ENCODE measurements around the gene TLN1. TPM values are rescaled to one million over a fixed set of nuclear protein-coding genes. Genes with fewer than 3 reads are reported as not detected.
A peak's percentile ranks its signal among the peaks of the same experiment; 100 is the strongest.

TLN1 gene
- total RNA-seq, 1 experiment from 2014 or later = 195 TPM

DNA sequence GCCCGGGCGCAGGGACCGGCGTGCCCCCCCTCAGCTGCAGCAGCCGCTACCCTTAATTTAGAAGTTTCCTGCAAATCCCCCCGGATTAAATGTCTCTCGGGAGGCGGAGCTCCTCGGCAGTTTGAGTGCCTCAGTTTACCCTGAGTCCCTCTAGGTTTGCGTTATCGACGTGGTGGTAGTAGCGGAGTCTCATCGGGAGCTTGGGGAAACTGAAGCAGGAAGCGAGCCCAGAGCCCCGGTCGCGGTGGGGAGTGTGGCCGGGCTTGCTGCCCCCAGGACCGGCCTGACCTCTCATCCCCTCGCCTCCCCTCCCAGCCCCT lies 41.7 kb downstream of the TLN1 start:
- no peak for DNase-seq (ENCODE audit: low spot score)
- in situ Hi-C loops (cut with HindIII; ENCODE audit: low sequenced_read_pairs) = no loop called here

DNA sequence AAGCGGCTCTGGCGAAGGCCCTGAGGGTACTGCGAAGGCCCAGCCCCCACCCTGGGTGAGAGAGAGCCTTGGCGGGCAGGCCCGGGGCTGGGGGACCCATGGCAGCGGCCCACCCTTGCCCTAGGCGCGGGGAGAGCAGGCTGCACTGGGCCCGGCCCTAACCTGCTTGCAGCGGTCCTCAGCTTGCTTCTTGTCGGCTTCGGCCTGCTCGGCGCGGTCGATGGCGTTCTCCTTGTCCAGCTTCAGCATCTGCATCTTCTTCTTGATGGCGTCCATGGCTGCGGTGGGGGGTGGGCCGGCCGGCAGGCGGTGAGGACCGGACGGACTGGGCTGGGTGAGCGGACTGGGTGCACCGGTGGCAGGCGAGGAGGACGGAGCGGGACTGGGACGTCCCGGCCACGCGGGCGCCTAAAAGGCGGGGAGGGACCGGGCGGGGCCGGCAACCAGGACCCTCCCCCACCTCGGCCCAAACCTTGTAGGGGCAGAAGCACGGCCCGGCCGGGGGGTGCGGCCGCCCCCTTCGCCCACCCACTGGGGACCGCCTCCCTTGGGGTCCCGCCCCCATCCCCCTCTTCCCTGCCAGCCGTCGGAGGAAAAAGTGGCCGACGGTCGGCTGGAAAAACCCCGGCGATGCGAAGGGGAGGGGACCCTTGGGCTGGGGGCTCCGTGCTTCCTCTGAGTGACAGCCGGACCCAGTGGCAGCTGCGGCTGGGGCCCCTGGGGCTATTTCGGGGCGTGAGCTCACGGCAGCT lies 42.3 kb downstream of the TLN1 start, which contains the start of gene TPM2:
TSS of gene TPM2 (minus strand) at position 384 of the 752 bp plus-strand sequence. CDS start at position 276, 108 bp downstream.
- no peak for DNase-seq (ENCODE audit: low spot score)
- in situ Hi-C loops (cut with HindIII; ENCODE audit: low sequenced_read_pairs) = no loop called here

GRCh38 chr9:35688558-35689541 lies 43.1 kb downstream of the TLN1 start:
- in situ Hi-C loops (cut with HindIII; ENCODE audit: low sequenced_read_pairs) = no loop called here
- no peak for DNase-seq (ENCODE audit: low spot score)

GRCh38 chr9:35687972-35688557 lies 43.9 kb downstream of the TLN1 start:
- in situ Hi-C loops (cut with HindIII; ENCODE audit: low sequenced_read_pairs) = no loop called here
- DNase-seq (ENCODE audit: low spot score) = no peak

DNA sequence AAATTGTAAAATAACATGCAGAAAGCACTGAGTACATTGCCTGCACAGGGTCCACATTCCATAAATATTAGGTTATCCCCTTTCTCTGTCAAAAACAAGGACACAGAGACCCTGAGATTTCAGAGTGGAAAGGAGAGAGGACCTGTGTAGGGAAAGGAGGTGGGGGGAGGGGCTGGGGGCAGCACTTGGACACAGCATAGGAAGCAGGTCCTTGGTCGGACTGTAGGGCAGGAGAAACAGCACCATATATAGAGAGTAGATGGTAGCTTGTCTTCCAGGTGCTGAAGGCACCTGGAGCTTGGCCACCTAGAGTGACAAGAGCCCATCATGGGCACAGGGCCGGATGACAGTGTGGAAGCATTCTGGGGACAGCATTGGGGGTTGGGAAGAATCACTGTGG lies 44.7 kb downstream of the TLN1 start:
- DNase-seq (ENCODE audit: low spot score) = no peak
- in situ Hi-C loops (cut with HindIII; ENCODE audit: low sequenced_read_pairs) = no loop called here

GRCh38 chr9:35686222-35687203 lies 45.5 kb downstream of the TLN1 start:
- in situ Hi-C loops (cut with HindIII; ENCODE audit: low sequenced_read_pairs) = no loop called here

DNA sequence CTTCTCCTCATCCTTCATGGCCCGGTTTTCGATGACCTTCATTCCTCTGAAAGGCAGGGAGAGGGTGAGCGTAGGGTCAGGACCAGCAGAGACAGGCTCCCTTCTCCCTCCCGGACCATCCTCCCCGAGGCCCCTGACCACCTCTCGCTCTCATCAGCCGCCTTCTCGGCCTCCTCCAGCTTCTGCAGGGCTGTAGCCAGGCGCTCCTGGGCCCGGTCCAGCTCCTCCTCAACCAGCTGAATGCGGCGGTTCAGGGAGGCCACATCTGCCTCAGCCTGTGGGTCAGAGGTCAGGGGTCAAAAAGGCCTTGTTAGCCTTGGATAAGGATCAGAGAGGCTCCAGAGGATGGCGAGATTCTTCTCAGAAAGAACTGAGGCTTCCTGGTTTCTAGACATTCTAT lies 46.5 kb downstream of the TLN1 start:
- DNase-seq (ENCODE audit: low spot score) = no peak
- in situ Hi-C loops (cut with HindIII; ENCODE audit: low sequenced_read_pairs) = no loop called here

More at GRCh38 chr9:35686222-35687203, 45.5 kb downstream of the TLN1 start:
- peak; percentile 95 for DNase-seq (ENCODE audit: low spot score)

- DNase-seq (ENCODE audit: low spot score) = no peak
- in situ Hi-C loops (cut with HindIII; ENCODE audit: low sequenced_read_pairs) = no loop called here
These were observed 47.1 kb downstream of the TLN1 start for GRCh38 chr9:35684921-35685320.

DNA sequence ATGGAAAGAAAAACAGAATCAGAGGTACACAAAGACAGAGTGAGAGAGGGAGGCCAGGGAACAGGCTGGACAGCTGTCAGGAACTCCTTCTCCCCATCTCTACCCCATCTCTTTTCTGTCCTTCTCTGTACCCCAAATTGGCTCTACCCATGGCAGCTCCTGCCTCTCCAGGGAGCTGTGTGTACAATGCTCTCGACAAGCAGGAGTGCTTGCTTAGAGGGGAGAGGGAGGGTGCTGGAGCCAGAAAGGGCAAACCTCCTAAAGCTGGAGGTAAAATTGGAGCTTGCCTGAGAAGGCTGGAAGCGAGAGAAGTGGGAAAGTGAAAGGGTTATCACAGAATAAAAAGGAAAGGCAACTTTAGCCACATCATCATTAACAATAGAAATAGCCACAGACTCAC lies 48.7 kb downstream of the TLN1 start:
- DNase-seq (ENCODE audit: low spot score) = no peak
- in situ Hi-C loops (cut with HindIII; ENCODE audit: low sequenced_read_pairs) = no loop called here

DNA sequence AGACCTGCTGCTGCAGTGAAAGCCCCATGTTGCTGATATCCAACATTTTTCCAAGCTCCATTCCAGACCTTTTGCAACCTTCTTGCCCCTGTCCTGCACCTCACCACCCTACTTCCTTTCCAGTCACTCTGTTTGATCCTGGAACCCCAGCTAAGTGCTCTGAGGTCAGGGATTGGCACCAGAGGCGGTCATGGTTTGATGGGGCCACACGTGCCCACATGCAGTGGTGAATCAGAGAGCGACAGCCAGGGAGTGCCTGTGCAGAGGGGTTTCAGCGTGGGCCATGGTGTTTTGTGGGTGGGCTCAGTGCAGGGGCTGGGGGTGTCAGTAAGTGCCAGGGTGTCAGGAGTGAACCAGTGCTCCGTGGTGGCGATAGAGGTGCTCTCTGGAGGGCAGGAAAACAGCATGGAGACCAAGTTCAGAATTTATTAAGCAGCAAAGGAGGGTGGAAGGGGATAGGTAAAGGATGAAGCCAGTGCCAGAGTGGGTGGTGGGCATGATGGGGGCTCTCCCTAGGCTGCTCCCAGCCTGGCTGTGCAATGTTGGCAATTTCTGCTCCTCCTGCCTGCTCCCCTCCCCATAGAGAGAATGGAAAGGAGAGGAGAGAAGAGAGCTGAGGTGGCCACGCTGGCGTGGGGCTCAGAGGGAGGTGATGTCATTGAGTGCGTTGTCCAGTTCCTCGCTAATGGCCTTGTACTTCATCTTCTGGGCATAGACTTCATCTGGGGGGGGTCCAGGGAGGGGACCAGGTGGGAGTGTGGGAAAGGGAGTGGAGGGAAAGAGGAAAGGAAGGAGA lies 49.3 kb downstream of the TLN1 start:
- in situ Hi-C loops (cut with HindIII; ENCODE audit: low sequenced_read_pairs) = no loop called here
- no peak for DNase-seq (ENCODE audit: low spot score)

DNA sequence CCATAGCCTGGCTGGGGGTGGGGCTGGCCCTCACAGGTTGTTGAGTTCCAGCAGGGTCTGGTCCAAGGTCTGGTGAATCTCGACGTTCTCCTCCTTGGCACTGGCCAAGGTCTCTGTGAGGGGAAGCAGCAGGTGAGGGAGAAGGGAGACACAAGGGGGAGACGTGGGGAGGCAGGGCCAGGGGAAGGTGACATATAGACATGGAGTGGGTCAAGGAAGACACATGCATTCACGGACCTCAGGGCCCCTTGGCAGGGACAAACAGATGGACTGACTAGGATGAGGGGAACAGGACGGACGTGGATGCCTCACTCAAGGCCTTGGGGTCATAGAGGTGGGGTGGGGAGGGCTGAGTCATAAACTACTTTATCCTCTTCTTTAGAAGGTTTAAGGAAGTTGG lies 49.9 kb downstream of the TLN1 start:
- in situ Hi-C loops (cut with HindIII; ENCODE audit: low sequenced_read_pairs) = no loop called here
- no peak for DNase-seq (ENCODE audit: low spot score)

GRCh38 chr9:35681341-35682002 lies 50.5 kb downstream of the TLN1 start:
- in situ Hi-C loops (cut with HindIII; ENCODE audit: low sequenced_read_pairs) = no loop called here

GRCh38 chr9:35680331-35681105 lies 51.5 kb downstream of the TLN1 start:
- in situ Hi-C loops (cut with HindIII; ENCODE audit: low sequenced_read_pairs) = no loop called here
- peak; percentile 81 for DNase-seq (ENCODE audit: low spot score)

More at GRCh38 chr9:35681341-35682002, 50.5 kb downstream of the TLN1 start:
- DNase-seq (ENCODE audit: low spot score) = no peak

- in situ Hi-C loops (cut with HindIII; ENCODE audit: low sequenced_read_pairs) = no loop called here
- no peak for DNase-seq (ENCODE audit: low spot score)
These were observed 52.1 kb downstream of the TLN1 start for GRCh38 chr9:35679766-35680330.

- in situ Hi-C loops (cut with HindIII; ENCODE audit: low sequenced_read_pairs) = no loop called here
- no peak for DNase-seq (ENCODE audit: low spot score)
These were observed 52.9 kb downstream of the TLN1 start for GRCh38 chr9:35679091-35679490.

DNA sequence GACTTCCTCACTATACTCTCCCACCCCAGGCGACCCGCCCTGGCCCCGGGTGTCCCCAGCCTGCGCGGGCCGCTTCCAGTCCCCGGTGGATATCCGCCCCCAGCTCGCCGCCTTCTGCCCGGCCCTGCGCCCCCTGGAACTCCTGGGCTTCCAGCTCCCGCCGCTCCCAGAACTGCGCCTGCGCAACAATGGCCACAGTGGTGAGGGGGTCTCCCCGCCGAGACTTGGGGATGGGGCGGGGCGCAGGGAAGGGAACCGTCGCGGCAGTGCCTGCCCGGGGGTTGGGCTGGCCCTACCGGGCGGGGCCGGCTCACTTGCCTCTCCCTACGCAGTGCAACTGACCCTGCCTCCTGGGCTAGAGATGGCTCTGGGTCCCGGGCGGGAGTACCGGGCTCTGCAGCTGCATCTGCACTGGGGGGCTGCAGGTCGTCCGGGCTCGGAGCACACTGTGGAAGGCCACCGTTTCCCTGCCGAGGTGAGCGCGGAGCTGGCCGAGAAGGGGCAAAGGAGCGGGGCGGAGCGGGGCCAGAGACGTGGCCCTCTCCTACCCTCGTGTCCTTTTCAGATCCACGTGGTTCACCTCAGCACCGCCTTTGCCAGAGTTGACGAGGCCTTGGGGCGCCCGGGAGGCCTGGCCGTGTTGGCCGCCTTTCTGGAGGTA lies 56.1 kb downstream of the TLN1 start:
- in situ Hi-C loops (cut with HindIII; ENCODE audit: low sequenced_read_pairs) = no loop called here
- DNase-seq (ENCODE audit: low spot score) = no peak

Measured in G401 (cell line).